KOPT-K1 (cell line): ENCODE measurements around the gene TSPAN14.
A peak's percentile ranks its signal among the peaks of the same experiment; 100 is the strongest.
"Not testable (repeated sequence)": the region's sequence is repeated elsewhere in the genome, so short reads cannot be mapped to it uniquely, and the experiment has no call there.

Source experiments
- H3K27ac ChIP-seq: fragments of 200-600 bp; sonication (generic); 2 replicates; pipeline ENCODE4 v1.5.1; 2016; ENCODE audit warnings: antibody characterized with exemption, mild to moderate bottlenecking, low read depth, low read length; ENCODE audit not compliant: poor library complexity, severe bottlenecking
- H3K36me3 ChIP-seq: fragments of 200-600 bp; sonication (generic); 2 replicates; pipeline ENCODE4 v1.5.1; 2017; ENCODE audit warnings: antibody characterized with exemption, mild to moderate bottlenecking, low read length, moderate library complexity; ENCODE audit not compliant: insufficient read depth
- H3K9me3 ChIP-seq: fragments of 200-600 bp; sonication (generic); 2 replicates; pipeline ENCODE4 v1.5.1; 2017; ENCODE audit warnings: antibody characterized with exemption, low read length, mild to moderate bottlenecking; ENCODE audit not compliant: insufficient read depth, poor library complexity, severe bottlenecking

Gene TSPAN14

DNA sequence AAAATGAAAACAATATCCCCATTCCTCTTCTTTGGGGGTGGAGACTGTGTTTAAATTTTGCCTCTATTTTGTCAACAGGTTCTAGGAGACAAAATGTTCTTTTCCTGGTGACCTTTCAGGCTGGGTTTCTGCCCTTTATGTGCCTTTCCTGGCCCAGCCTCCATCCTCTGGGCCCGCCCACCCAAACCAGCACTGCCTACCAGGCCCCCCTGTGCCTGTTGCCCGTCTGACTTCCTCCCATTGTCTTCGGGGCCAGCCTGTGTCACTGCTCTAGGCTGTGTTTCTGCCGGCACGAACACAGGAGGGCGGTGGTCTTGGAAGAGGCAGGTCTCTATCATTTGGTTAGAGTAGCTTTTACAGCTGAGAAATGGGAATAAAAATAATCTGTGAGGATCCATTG is 13.9 kb downstream of the TSPAN14 start:
- peak overlapping the region; percentile 89 for H3K27ac ChIP-seq
- H3K9me3 ChIP-seq: no peaks in the 10 kb centered on the region
- H3K36me3 ChIP-seq: no peaks in the 10 kb centered on the region; the same call in 1 of the 2 replicates

DNA sequence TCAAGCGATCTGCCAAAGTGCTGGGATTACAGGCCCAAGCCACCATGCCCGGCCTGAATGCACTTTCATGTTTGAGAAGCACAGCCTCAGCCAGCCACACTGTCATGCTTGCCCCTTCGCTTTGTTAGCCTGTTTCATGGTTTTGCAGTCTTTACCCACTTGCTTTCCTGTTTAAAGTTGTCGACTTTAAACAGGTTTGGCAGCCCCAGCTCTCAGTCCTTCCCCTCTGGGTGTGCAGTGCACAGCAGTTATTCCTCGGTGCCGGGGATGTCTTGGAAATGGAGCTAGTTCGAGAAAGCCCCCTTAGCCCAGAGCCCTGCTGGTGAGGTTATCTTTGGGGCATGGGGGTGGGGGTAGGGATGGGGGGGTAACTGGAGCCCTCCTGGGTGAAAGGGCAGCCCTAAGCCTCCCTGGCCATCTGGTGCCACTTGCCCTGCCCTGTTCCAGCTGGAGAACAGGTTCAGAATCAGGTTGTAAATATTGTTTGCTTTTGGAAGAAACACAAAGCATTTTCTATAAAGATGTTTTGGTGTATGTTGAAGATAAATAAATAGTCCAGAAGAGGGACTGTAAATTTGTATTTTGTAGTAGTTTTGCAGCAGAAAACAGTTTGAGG is 14.8 kb downstream of the TSPAN14 start:
- no peaks in the 10 kb centered on the region for H3K9me3 ChIP-seq
- H3K36me3 ChIP-seq: no peaks in the 10 kb centered on the region; the same call in 1 of the 2 replicates
- peak overlapping the region; percentile 89 for H3K27ac ChIP-seq

DNA sequence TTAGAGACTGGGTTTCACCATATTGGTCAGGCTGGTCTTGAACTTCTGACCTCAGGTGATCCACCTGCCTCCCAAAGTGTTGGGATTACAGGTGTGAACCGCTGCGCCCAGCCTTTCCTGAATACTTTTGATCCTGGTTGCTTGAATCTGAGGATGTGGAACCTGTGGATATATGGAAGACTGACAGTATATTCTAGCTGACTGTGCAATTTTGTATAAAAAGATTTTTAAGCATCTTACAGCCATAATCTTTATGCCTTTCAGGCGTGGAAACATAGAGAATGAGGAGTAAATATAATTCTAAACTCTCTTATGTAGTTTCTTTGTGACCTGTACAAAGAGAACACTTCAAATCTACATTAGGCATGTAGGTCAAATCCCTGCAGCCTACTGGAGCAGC is 16.2 kb downstream of the TSPAN14 start:
- no peaks in the 10 kb centered on the region; the same call in 1 of the 2 replicates for H3K36me3 ChIP-seq
- H3K9me3 ChIP-seq: no peaks in the 10 kb centered on the region
- H3K27ac ChIP-seq: peak overlapping the region; percentile 32

DNA sequence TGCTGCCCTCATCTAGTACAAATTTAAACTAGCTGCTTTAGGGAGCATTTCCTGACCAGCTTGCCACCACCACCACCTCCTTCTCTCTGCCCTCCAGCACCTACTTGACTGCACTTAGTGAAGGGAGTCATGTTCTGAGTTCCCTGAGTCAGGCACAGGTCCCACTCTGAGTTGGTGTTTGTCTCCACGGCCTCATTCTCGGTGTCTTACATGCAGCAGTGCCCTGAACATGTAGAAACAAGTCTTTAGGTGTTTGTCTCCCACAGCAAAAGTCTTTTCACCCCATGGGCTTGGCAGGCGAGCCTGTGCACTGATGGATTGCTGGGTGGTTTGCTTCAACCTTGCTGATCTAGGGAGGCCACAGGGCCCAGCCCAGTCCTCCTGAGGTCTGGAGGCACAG is 16.9 kb downstream of the TSPAN14 start:
- H3K27ac ChIP-seq: peak overlapping the region; percentile 32
- H3K9me3 ChIP-seq: no peaks in the 10 kb centered on the region
- no peaks in the 10 kb centered on the region; the same call in 1 of the 2 replicates for H3K36me3 ChIP-seq

DNA sequence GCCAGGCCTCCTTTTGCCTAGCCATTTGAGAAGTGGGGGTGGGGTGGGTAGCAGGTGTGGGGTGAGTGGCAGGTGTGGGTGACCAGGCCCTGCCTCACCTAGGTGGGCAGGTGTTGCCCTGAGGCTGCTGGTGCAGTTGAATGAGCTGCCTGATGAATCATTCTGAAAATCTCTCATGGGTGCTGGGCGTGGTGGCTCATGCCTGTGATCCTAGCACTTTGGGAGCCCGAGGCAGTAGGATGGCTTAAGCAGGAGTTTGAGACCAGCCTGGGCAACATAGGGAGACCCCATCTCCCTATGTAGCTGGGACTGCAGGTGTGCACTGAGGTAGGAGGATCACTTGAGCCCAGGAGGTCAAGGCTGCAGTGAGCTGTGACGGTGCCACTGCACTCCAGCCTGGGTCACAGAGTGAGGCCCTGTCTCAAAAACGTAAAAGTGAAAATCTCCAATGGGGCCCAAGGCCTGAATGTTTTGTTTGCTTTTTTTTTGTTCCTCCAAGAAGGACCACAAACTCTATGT is 17.7 kb downstream of the TSPAN14 start:
- H3K9me3 ChIP-seq: no peaks in the 10 kb centered on the region
- H3K36me3 ChIP-seq: no peaks in the 10 kb centered on the region; the same call in 1 of the 2 replicates
- no peak overlapping the region for H3K27ac ChIP-seq

DNA sequence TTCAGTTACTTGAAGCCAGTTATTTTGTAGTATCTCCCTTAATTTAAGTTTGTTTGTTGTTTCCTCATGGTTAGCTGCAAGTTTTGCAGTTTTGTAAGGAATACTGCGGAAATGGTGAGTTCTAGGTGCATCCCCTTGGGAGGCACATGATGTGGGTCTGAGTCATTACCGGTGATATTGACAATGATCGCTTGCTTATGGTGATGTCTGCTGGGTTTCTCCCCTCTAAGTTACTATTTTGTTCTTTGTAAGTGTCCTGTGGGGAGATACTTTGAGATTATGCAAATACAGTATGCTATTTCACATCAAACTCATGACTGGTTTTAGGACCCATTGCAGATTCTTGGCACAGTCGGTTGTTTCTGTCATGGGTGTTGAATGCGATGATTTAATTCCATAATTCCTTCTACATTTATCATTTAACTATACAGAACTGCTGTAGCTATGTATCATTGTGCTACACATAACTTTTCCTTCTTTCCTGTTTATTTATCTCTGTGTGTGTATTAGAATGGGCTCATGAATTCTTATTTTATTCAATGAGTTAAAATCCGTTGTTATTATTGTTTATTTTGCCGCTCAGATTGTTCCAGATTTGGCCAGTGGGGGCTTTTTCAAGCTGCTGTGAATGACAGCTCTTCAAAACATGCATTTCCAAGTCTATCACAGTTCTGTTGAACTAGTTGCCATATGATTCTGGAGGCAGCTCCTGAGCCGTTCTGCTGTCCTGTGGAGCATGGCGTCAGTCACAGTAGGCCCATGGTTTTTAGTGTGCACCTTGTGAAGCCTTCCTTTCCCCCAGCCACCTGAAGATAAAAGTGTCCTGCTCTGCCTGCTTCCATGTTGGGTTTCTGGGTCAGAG is 18.4 kb downstream of the TSPAN14 start:
- Histone ChIP-seq H3K27ac (peak overlapping the region; percentile 60), H3K9me3 (peaks cover 2% of the 10 kb centered on the region), H3K36me3 (peaks cover 6% of the 10 kb centered on the region)

DNA sequence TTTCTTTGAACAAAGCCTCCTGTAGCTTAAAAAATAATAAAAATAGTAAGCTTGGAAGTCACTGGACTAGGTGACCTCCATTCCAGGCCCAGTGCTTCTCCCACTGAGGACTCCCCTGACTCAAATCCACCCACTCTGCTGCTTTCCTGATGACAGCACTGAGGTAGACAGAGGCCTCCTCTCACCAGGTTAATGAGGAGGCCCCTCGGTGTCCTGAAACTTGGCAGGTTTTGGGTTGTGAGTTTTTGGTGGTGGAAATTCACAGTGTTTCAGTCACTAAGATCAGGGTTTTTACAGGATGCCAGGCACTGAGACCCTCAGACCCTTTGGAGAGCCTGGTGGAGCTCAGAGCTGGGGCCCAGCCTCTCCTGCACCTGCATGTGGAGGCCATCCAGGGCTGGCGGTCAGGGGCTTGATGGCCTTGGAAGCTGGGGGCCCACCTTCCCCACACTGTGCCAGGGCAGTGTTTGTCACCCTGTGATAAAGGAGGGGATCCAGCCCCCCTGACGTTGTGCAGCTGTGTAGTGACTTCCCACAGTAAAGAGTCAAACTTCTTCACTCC is 19.1 kb downstream of the TSPAN14 start:
- H3K9me3 ChIP-seq: peaks cover 9% of the 10 kb centered on the region
- H3K27ac ChIP-seq: peak overlapping the region; percentile 60
- peaks cover 11% of the 10 kb centered on the region for H3K36me3 ChIP-seq

DNA sequence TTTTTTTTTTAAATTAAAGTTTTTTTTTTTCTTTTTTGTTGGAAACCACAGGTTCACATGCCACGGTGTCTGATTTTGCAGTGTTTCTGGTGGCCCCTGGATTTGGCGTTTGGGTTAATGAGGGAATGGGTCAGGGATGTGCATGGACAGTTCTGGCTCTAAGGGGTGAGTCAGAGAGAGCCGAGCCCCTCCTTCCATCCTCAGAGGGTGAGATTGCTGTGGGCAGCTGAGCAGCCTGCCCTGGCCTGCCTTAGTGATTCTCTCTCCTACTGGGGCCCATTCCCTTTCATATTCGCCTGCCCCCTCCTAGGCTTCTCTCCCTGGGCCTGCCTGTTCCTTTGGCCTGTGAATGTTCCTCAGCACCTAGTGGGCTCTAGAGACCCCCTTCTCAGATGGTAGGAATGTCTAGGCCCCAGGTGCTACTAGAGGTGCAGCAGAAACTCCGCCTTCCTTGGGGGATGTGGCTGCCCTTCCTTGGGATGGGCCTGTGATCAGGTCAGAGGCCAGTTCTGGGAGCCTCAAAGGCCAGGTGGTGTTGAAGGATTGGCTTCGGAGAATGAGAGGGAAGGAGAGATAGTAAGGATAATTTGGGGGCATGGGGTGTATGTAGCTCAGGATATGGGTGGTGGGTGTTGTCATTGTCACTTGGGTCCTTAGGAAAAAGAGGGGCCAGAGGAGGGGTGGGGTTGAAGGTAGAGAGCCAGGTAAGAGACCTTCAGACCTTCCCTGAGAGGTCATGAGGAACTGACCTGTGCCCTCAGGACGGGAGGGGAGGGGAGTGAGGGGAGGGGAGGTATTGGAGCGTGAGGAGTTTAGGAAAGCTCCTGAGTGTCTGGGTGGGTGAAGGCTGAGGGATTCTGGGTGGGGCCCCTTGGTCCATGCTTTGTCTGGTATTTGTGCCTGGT is 19.8 kb downstream of the TSPAN14 start:
- peak overlapping the region; percentile 60 for H3K27ac ChIP-seq
- H3K36me3 ChIP-seq: peaks cover 11% of the 10 kb centered on the region
- H3K9me3 ChIP-seq: peaks cover 15% of the 10 kb centered on the region

DNA sequence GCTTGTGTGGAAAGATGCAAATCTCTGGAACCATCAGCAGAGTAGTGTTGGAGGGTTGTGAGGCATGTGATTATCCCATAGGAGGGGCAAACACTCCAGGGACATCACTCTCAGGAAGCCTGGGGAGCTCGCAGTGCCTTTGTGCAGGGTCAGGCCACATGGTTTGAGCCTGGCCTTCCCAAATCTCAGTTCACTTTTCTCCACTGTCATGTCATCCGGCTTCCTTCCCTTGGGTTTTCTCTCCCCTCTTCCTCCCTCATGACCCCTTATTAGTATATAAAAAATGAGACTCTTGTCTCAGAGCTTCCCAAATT is 20.4 kb downstream of the TSPAN14 start:
- Histone ChIP-seq H3K36me3 (peaks cover 11% of the 10 kb centered on the region), H3K27ac (peak overlapping the region; percentile 60), H3K9me3 (peaks cover 15% of the 10 kb centered on the region)

DNA sequence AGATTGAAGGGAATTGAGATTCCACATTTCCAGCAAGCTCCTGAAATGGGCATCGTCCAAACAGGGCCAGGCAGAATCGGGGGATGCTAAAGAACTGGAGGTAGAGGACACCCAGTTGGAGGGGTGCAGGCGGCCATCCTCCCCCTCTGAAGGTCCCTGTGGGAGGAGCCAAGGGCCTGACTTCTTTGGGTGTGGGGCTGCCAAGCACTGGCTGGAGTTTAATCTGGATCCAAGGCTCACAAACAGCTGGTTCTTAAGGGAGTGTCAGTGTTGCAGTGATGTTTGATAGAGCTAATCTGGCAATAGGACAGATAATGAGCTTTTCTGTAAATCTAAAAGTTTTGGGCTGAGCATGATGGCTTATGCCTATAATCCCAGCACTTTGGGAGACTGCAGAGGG is 20.8 kb downstream of the TSPAN14 start:
- H3K9me3 ChIP-seq: peaks cover 15% of the 10 kb centered on the region
- peaks cover 11% of the 10 kb centered on the region for H3K36me3 ChIP-seq
- no peak overlapping the region for H3K27ac ChIP-seq

DNA sequence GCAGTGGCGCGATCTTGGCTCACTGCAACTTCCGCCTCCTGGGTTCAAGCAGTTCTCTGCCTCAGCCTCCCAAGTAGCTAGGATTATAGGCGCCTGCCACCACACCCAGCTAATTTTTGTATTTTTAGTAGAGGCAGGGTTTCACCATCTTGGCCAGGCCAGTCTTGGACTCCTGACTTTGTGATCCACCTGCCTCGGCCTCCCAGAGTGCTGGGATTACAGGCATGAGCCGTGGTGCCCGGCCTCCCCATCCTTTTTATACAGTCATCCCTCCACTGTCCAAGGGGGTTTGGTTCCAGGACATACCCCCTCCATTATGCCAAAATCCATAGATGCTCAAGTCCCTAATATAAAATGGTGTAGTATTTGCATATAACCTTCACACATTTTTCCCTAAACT is 21.5 kb downstream of the TSPAN14 start:
- Histone ChIP-seq H3K36me3 (peaks cover 11% of the 10 kb centered on the region), H3K9me3 (peaks cover 15% of the 10 kb centered on the region)
- not testable (repeated sequence) for H3K27ac ChIP-seq

DNA sequence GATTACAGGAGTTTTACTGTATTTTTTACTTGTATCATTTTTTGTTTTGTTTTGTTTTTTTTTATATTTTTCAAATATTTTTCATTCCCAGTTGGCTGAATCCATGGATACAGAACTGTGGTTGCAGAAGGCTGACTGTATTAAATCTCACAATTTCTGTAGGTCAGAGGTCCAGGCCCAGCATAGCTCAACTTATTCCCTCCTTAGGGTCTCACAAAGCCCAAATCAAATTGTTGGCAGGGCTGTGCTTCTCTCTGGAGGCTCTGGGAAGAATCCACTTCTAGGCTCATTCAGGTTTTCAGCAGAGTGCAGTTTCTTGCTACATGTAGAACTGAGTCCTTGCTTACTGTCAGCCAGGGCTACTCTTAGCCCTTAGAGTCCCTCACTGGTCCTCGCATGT is 22.6 kb downstream of the TSPAN14 start:
- H3K9me3 ChIP-seq: peaks cover 15% of the 10 kb centered on the region
- peaks cover 11% of the 10 kb centered on the region for H3K36me3 ChIP-seq
- H3K27ac ChIP-seq: no peak overlapping the region

DNA sequence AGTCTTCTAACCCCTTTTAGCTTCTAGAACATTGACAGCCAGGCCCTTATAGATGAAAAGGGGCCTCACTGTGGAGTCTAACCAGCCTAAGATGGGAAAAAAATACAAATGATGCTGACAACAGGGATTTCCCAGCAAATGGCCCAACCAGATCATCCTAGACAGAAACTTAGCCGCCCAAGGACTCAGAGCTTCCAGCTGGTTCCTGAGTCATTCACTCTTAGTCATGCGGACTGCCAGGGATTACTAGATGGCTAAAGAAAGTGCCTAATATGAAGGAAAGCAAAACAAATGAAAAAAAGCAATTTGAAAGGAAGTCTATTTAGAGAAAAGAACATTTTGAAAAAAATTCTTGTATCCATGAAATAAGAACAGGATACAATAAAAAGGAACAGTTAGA is 23.7 kb downstream of the TSPAN14 start:
- Histone ChIP-seq H3K9me3 (peaks cover 15% of the 10 kb centered on the region), H3K36me3 (peaks cover 11% of the 10 kb centered on the region), H3K27ac (no peak overlapping the region)

DNA sequence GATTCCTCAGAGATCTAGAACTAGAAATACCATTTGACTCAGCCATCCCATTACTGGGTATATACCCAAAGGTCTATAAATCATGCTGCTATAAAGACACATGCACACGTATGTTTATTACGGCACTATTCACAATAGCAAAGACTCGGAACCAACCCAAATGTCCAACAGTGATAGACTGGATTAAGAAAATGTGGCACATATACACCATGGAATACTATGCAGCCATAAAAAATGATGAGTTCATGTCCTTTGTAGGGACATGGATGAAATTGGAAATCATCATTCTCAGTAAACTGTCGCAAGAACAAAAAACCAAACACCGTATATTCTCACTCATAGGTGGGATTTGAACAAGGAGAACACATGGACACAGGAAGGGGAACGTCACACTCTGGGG is 26.3 kb downstream of the TSPAN14 start:
- Histone ChIP-seq H3K9me3 (peaks cover 15% of the 10 kb centered on the region), H3K36me3 (peaks cover 11% of the 10 kb centered on the region; the same call in 1 of the 2 replicates)
- H3K27ac ChIP-seq: not testable (repeated sequence)
